Neural progenitor cell (in vitro differentiated cells): ENCODE results near the gene PHF19.

Source experiments
- EZH2phosphoT487 ChIP-seq: fragments of 200-600 bp; sonication (generic); IDR thresholded peaks from 2 replicates; pipeline ENCODE4 v1.6.1; 2017; ENCODE audit warnings: antibody characterized with exemption
- TF ChIP-seq, protein P1 (sequence below): fragments of 200-600 bp; sonication (generic); IDR thresholded peaks from 2 replicates; pipeline ENCODE4 v1.5.1; 2017; ENCODE audit warnings: antibody characterized with exemption, mild to moderate bottlenecking

DNA sequence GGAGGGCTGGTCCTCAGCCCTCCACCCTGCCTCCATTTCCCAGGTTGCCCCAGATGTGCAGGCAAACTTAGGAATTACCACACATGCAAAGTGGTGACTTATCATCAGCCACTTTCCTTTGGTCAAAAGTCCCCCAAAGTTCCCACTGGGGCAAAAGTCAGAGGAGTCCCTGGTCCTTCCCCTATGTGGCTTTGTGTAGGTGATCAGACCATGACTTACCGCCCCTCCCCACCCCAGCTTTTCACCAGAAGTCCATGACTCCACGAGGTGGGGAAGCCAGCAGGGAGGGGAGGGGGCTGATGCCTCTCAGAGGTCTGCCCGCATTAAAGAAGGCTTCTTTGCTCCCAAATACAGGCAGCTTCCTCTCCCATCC lies 43.8 kb upstream of the PHF19 start:
- TF ChIP-seq, protein P1, sequence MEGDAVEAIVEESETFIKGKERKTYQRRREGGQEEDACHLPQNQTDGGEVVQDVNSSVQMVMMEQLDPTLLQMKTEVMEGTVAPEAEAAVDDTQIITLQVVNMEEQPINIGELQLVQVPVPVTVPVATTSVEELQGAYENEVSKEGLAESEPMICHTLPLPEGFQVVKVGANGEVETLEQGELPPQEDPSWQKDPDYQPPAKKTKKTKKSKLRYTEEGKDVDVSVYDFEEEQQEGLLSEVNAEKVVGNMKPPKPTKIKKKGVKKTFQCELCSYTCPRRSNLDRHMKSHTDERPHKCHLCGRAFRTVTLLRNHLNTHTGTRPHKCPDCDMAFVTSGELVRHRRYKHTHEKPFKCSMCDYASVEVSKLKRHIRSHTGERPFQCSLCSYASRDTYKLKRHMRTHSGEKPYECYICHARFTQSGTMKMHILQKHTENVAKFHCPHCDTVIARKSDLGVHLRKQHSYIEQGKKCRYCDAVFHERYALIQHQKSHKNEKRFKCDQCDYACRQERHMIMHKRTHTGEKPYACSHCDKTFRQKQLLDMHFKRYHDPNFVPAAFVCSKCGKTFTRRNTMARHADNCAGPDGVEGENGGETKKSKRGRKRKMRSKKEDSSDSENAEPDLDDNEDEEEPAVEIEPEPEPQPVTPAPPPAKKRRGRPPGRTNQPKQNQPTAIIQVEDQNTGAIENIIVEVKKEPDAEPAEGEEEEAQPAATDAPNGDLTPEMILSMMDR = no peak
- no peak for TF ChIP-seq EZH2phosphoT487
